GM21367 (cell line): ENCODE data around the gene GAS2L2.

Experiments used
- ATAC-seq: cut with Tn5 transposase; IDR thresholded peaks from one replicate; pipeline ENCODE4 v1.9.1; 2021; ENCODE audit not compliant: unreplicated experiment

Gene GAS2L2

DNA sequence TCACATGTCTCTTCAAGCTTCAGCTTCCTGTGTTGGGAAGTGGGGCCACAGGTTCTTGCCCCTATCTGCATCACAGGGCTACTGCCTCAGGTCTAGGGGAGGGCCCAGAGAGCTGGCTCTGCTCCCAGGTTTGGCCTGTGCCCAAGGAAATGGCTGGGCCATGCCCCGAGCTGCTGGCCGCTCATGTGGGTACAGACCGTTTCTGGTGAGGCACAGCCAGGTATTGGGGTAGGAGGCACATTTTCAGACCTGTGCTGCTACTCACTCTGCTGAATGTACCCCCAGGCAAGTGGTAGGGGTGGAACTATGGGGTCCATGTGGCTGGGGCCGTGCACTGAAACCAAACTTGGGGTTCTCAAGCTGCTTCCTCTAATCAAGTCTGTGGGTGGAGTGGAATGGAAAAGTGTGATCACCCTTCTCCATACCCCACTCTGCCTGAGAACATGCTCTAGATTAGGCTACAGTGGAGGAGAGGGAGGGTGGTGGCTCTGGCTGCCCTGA lies 4.6 kb downstream of the GAS2L2 start:
- ATAC-seq = no peak

DNA sequence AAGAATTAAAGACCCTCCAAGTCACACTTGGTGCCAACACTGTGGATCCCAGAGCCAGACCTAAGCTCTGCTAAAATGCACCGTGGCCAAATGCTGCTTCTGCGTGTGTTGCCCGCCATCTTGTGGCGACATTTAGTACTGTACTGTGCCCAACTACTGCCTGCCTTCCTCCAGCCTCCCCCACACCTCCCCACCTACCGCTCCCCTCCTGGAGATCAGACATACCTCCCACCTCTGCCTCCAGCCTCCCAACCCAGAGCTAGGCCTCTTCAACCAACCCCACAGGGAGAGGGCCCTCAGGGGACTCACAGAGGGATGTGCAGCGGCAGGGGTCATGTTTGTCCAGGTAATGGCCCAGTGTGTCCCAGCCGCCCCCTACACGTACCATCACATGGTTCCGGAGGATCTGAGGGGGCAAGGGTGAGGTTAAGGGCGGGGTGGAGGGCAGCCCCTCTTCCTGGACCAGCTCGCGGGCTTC lies 5.5 kb downstream of the GAS2L2 start:
- ATAC-seq = no peak

DNA sequence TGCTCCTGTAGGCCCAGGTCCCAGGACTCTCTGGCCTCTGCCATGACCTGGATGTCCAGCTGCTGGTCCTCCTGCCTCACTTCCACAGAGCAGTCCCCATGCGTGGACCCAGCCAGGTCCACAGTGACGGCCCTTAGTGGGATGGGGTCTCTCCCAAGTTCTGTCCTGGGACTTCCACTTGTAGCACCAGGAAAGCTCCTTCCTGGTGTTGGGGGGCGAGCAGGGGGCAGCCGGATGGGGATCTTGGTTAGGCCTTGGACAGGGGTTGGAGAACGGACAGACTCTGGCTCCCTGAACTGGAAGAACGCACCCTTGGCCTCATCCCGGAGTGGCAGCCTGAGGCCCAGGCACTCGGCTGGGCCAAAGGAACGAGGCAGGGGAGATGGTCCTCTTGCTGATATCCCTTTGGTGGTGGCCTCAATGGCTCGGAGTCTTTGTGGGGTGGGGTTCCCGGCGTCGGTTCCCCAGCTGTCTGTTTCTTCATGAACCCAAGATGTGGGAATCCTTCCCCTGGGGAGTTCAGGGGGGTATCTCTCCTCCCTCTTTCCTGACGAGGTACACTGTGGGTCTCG lies 7.2 kb downstream of the GAS2L2 start:
- ATAC-seq = no peak

DNA sequence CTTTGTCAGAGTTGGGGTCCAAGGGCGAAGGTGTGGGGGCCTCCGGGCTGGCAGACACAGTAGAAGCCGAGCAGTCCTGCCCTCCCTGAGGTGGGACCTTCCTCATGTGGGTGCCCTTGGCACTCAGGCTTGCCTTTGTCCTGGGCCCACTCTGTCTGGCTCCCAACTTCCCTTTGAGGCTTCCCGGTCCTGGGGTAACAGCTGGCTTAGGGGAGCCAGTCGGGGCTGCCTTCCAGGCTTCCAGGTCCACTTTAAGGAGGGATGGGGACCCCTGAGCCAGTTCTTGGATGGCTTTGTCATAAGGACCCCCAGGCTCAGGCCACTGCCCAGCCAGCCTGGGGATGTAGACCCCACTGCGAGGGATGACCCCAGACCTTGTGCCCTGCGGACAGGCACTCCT lies 7.8 kb downstream of the GAS2L2 start:
- ATAC-seq = no peak

DNA sequence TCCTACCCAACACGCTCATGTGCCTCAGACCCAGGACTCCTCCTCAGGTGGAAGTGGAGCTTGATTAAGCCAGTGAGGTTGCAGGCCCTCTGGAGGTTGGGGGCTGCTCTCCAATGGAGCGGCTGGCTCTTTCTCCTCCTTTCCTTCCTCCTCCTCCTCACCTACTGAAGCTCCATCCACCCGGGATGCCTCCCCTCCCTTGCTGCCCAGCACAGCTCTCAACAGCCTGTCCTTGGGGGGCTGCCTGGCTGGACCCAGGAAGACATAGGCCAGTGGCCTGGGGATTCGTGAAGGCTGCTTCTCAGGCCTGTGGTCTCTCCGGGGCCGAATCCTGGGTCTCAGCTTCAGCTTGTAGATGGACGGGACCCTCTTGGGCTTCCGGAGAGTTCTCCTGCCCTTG lies 8.2 kb downstream of the GAS2L2 start:
- no peak for ATAC-seq

DNA sequence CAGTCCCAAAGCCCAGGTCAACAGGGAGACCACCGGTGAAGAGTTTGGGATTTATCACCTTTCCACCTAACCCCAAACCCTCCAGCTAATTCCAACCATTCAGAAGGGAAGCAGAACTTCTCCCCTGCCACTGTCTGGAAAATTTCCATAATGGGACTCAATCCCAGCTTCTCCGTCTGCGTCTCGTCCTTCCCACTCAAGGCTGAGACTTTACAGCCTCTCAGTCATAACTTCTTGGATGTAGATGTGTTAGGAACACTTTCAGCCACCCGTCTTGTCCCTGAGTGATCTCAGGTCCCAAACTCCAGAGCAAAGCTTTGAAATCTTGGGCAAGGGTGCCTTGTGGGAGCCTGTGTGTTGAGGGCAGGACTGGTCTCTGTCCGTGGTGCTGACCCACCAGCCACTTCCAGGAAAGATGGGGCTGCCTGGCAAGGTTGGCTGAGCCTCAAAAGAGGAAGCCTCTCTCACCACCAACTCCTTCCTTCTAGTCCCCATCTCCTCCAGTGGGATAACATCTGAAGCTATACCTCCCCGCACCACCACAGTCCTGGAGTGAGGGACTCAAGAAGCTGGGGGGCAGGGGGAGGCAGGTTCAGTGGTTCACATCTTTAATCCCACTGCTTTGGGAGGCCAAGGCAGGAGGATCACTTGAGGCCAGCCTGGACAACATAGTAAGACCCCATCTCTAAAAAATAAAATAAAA lies 9.3 kb downstream of the GAS2L2 start:
- ATAC-seq = no peak

DNA sequence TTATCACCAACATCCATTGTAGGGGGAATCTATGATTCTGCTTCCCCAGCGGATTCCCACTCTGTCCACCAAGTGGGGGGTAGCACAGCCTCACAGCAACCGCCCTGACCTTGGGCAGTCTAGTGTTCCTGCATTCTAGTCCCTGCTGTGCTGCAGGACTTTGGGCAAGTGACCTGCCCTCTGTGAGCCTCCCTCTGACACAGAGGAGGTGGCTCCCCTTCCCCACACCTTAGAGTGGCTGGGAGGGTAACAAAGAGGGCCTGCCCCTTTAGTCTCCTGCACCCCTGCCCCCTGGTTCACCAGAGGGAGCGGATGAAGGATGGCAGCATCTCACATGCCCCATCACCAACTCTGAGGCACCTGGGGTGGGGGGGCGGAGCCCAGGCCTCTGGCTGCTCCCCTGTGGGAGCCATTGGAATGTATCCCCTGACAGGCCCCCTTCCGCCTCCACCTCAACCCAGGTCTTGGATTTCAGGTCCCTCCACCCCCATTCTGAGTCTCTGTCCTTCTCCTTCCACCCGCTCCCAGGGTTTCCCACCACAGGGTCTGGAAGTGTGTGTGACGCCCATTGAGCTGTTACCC lies 10.1 kb downstream of the GAS2L2 start:
- ATAC-seq = no peak

DNA sequence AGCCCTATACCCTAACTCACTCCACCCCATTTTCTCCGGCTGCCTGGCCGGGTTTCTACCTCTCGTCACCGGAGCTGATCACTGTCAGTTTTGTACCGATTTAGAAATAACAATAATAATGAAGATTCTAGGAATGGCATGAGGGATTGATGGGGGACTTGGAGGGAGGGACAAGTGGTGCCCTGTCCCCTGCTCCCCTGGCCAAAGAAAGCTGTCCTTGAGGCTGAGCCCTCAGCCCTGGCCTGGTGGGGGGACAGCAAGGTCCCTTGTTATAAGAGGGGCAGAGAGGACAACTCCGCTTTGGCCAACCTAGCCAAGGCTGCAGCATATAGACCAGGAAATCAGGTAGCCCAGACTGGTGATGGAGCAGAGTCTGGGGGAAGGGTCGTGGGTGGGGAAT lies 10.5 kb downstream of the GAS2L2 start:
- ATAC-seq = no peak

DNA sequence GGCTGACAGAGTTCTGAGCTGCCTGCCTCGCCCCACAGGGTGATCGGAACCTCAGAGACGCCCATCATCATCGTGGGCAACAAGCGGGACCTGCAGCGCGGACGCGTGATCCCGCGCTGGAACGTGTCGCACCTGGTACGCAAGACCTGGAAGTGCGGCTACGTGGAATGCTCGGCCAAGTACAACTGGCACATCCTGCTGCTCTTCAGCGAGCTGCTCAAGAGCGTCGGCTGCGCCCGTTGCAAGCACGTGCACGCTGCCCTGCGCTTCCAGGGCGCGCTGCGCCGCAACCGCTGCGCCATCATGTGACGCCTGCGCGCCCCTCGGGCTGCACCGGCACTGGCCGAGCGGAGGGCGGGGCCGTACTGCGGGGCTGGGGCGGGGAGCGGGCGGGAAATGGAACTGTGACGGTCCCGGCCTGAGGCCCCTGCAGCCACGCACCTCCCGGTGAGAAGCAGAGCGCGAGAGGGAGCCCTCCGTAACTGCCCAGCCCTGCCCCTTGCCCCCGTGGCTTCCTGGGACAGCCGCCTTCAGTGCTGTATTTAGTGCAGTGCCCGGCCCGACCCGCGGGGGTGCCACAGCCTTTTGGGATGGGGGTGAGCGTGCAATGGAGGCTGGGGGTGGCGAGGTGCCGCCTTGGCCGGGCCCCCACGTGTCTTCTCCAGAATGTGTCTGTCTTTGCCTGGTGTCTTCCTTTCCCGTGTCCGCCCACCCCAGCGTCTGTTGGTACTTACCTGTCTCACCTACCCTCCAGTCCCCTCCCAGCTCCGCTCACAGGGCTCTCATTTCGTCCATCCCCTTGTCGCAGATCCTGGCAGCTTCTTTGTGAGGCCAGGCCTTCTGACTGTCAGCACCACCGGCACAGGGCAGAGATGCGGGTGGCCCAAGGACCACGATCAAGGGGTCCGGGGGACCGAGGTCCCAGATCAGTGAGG lies 11.8 kb downstream of the GAS2L2 start:
- no peak for ATAC-seq

DNA sequence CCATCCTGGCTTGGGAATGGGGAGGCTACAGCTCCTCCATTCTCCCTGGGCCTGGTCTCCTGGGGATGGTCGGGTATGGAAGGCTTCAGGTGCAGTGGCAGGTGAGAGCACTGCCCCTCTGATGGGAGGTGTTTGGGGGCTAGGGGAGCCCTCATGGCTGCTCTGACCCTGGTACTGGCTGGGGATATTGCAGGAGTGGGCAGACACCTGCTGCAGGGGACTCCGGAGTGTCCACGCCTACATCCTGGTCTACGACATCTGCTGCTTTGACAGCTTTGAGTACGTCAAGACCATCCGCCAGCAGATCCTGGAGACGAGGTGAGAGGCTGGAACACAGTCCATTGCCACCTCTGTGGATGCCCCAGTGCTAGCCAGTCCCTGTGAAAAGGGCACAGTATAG lies 12.8 kb downstream of the GAS2L2 start:
- ATAC-seq = no peak

DNA sequence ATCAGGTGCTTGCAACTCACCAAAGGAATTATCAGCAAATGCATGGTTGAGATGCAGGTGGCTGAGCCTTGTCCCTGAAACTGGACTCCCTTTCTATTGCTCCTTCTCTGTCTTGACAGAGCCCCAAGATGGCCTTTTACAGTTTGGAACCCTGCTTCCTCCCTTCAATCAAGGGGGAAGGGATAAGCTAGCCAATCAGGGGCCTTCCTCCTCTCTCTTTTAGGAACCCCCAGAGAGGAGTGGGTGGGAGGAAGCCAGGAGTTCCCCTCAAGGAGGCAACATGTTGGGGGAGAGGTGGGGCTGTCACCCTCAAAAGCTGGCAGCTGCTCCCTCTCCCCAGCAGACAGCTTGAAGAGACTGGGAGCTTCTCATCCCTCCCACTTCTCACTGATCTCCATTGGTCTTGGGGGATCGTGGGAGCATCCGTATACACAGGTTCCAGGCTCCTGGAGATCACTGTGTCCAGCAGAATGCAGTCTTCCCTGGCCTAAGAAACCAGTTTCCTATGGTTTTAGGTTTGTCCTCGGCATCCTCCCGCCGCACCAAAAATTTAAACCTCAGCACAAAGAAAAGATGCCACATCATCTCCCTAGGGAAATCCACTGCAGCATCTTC lies 14.4 kb downstream of the GAS2L2 start:
- no peak for ATAC-seq

DNA sequence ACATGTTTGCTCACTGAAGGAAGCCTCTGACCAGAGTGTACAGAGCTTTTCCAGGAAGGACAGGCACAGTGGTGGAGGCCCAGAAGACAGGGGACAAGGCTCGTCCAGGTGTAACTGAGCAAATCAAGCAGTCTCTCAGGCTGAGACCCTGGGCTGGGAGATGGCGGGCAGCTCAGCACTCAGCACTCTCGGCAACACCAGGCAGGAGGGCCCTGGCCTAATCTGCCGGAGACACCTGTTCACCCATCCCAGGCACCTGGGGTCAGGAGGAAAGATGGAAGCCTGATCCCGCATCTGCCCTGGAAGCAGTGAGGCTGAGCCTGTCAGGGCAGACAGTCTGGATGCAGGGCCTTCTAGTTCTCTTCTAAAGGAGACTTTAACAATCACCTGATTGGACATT lies 16.8 kb downstream of the GAS2L2 start:
- no peak for ATAC-seq

DNA sequence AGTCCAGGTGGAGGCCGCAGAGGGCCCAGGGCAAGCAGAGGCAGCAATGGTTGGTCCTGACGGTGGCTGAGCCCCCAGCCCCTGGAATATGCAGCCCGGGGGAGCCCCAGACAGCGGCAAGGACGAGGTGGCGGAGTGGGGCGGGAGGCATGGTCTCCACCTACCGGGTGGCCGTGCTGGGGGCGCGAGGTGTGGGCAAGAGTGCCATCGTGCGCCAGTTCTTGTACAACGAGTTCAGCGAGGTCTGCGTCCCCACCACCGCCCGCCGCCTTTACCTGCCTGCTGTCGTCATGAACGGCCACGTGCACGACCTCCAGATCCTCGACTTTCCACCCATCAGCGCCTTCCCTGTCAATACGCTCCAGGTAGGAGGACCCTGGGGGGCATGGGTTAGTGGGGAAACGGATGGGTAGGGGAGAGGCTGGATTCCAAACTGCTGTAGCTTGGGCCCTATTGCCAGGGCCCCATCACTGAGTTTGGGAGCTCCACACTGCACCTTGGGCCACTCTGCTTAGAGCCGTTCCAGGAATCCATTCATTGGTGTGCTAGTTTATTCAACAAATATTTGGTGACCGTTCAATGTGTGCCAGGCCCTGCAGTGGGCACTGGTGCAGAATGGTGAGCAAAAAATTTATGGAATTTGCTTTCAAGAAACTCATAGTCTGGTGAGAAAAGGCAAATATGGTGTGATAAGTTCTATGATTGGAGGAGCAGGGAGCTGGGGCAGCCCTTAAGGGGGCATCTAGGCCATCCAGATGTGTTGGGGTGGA lies 17.8 kb downstream of the GAS2L2 start:
- ATAC-seq = no peak

DNA sequence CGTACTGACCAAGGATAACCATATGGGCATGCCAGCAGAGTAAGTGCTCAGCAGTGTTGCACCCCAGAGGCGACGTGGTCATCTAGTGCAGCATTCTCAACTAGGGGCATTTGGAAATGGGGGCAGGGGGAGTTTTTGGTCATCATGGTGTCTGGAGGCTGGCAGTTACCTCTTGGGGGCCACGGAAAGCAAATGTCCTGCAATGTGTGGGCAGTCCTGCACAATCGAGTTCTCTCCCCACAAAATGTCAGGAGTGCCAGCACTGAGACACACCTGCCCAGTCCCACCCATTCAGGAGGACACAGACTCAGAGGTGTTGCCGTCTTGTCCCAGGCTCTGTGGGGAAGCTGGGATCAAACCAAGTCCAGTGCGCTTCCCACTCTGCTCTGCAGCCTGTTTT lies 18.6 kb downstream of the GAS2L2 start:
- ATAC-seq = no peak

DNA sequence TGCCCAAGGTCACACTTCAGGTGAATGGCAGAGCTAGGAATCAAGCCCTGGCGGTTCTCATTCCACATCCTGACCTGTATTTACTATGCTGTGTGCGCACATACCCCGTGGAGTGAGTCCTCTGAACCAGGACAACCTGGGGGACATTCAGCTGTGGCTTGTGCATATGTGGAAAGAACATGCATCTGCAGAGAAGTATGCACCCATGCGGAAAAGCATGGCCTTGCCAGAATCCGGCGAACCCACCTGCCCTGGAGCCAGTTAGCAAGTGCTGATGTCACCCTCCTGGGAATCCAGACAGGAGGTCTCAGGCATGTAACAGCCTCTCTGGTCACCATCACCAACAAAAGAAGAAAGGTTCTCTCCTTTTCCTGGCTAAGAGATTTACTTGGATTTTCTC lies 19.7 kb downstream of the GAS2L2 start:
- no peak for ATAC-seq

DNA sequence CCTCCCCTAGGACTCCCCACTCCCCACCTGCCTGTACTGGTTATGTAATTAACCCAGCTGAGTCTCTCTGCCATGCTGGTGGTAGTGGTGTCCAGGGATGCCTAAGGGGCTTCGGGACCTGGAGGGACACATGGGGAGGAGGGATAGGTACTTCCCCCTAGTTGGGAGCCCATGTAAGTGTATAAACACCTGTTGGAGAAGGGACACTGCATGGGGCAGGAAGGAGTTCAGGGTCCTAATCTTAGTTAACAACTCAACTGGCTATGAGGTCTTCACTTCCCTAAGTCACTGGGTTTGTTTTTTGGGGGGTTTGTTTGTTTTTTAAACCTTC lies 20.3 kb downstream of the GAS2L2 start:
- no peak for ATAC-seq

DNA sequence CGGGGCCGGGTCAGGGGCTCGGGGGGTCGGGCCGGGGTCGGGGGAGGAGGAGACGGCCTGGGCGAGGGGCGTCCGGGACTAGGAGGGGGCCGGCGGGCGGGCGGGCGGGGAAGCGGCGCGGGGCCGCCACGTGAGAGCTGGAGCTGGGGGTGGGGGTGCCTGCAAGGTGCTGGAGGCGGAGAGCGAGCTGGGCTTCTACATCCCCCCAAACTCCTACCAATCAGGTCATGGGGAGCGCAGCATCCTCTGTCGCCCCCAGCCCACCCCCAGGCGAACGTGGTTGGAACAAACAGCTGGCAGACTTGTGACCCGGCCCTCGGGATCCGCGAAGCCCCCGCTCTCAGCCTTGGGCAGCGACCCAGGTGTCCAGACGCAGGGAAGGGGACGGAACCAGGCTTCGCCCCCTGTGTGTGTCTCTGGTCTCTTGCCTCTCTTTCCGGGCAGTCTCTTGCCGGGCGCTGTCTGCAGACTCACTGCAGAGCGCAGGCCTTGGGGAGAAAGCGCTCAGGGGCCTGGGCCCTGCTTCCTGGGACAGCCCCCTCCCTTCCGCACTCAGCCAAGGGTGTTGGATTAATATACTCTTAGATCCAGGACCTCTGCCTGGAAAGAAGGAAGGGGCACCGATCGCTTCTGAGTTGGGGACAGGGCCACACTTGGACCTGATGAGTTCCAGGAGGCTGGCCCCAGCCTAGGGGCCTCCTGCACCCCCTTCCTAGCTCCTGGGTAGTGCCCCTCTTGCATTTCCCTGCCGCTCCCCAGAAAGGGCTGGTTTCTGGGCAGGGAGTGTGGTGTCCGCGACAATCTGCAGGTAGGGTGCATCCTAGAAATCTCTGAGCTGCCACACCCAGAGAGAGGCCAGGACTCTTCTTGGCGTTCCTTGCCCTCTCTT lies 20.9 kb downstream of the GAS2L2 start:
- ATAC-seq = no peak

DNA sequence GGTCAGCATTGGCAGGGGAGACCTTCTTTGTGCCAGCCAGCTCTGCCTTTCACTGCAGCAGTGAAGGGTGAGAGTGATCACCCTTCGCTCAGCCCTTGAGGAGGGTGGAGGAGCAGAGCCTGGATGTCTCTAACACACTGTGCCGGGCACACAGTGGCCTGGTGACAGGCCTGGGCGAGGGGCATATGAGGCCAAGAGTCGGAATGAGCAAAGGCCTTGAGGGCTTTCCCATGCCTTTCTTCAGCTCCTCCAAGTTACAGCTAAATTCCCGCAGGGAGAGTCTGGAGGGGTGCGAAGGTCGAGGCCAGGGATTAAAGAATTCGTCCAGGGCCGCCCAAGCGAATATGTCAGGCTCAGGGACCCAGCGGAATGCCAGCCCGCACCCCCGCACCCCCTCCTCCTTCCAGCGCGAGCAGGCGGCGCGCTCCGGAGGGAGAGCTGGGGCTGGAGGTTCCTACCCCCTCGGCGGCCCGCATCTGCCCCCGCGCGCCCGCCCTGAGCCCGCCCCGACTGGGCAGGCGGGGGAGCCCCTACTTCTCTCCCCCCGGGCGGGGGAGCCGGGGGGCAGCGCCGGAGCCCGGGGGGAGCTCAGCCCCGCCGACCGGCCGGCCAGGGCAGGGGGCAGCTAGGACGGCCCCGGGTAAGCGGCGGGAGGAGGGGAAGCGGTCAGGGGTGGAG lies 21.7 kb downstream of the GAS2L2 start, which contains the start of gene RASL10B:
RASL10B (plus strand) TSS at position 401 of the 678 bp plus-strand sequence. CDS start 3,546 bp downstream, outside the sequence.
- ATAC-seq = no peak
